TTC549 (cell line): ENCODE measurements around the gene HERC2.
"Not testable (repeated sequence)": the region's sequence is repeated elsewhere in the genome, so short reads cannot be mapped to it uniquely, and the experiment has no call there.

ENCODE experiments used
- FAIRE-seq: peaks from 2 replicates; lab custom pipeline; 2012; peaks lifted over from hg19 to GRCh38; lab: Jason Lieb, UNC

HERC2 gene

GRCh38 chr15:28181366-28181765 is 140.6 kb downstream of the HERC2 start:
- no peak for FAIRE-seq

- no peak for FAIRE-seq
Observed at GRCh38 chr15:28179270-28179669, 142.7 kb downstream of the HERC2 start.

DNA sequence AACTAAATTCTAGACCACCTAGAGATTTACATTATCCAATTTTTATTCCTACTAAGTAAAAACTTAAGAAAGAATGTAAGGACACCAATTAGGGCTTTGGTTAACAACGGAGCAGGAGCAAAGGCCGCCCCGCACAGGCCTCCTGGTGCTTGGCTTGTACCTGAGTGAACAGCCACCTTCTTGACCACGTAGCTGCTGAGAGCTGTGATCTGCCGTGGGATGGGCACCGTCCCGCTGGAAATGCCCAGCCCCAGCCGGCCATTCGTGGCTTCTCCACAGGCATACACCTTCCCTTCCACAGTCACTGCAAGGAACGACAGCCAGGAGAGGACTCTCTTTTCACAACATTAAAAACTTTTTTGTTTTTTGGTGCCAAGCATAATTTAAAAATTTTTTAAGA is 143.3 kb downstream of the HERC2 start:
- FAIRE-seq = no peak

DNA sequence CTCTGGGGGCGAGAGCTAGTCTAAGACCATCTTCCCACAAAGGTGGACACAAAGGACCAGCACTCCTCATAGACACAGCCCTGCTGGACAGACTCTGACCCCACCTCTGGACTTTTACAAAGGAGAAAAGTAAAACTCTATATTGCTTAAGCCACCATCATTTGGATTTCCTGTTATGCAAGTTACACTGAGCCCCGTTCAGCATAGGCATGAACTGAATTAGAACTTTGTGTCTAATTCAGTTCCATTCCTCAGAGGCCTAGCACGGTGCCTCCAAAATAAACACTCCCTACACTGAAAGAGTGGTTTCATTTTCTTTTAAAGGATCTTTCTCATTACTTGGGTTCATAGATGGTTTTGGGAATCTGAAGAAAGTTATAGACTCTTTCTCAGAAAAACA is 143.7 kb downstream of the HERC2 start:
- no peak for FAIRE-seq

DNA sequence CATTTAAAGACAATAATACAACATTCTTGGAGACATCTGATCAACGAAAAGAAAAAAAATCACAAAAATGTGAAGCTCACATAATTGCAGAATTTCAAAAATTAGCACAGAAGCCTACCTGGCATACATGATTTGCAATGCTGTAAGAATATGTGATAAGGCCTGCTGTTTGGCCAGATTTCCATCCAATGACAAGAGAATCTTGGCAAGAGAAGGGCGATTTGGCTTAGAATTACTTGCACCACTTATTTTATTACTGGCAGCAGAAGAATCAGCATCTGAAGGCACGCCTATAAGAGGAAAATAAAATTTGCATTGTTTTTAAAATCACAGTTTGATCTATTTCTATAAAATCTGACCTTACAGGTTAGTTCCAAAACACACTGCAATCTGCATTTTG is 152.6 kb downstream of the HERC2 start:
- no peak for FAIRE-seq

GRCh38 chr15:28168405-28169121 is 153.4 kb downstream of the HERC2 start:
- FAIRE-seq = not testable (repeated sequence)

GRCh38 chr15:28167042-28167441 is 154.9 kb downstream of the HERC2 start:
- no peak for FAIRE-seq

GRCh38 chr15:28165791-28166190 is 156.2 kb downstream of the HERC2 start:
- no peak for FAIRE-seq

- no peak for FAIRE-seq
Observed at GRCh38 chr15:28164876-28165275, 157.1 kb downstream of the HERC2 start.

- no peak for FAIRE-seq
Observed at GRCh38 chr15:28154283-28154682, 167.7 kb downstream of the HERC2 start.

GRCh38 chr15:28153492-28154119 is 168.4 kb downstream of the HERC2 start:
- FAIRE-seq = no peak

GRCh38 chr15:28152538-28152923 is 169.4 kb downstream of the HERC2 start:
- FAIRE-seq = not testable (repeated sequence)

DNA sequence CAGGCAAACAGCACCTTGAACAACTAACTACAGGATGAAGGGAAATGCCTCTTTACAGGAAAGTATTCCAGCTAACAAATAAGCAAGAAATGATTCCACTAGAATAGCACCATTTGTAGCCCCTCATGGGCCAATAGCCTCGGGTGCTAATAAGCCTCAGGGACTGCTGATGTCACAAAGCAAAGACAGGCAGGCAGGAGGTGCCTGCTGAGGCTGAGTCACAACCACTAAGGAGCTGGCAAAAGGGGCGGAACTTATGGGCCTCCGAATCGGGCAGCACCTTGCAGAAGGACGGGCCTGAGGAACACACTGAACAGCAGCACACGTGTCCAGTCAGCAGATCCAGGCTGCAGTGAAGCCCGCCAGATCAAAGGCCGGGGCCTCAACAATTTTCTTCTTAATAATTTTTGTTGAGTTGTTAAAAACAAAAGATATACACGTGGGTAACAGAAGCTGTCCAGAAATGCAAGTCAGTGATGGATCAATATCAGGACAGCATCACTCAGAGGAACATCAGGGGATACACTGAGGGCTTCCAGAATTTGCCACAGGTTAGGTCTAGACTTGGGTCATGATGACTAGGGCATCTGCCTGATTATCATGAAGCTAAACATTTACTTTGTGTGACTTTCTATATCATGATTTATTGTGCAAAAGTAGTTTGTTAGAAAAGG is 170.0 kb downstream of the HERC2 start:
- not testable (repeated sequence) for FAIRE-seq

DNA sequence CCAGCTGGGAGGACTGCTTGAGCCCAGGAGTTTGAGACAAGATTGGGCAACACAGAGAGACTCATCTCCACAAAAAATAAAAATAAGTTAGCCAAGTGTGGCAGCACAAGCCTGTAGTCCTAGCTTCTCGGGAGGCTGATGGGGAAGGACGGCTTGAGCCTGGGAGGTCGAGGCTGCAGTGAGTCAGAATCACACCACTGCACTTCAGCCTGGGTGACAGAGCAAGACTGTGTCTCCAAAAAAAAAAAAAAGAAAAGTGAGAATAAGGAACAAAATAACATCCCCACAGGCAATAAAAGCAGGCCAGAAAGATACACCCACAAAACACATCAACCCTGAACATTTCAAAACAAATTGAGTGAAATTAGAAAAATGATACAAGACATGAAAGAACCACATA is 174.2 kb downstream of the HERC2 start:
- no peak for FAIRE-seq

DNA sequence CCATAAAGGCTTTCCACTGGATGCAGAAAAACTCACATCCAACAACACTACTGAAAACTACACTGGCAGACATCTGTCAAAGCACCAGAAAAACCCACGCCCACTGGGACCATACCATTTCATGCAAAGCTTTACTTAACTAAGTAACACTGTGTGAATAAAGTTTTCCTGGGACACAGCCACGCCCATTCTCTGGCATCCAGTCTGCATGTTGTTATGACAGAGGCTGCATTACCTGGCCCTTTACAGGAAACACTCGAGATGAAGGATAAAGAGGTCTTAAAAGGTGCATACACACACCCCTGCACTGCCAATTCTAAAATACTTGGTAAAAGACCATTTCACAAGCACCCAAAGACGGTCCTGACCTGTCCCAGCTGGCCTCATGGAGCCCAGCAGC is 176.6 kb downstream of the HERC2 start:
- FAIRE-seq = not testable (repeated sequence)

- FAIRE-seq = no peak
Observed at GRCh38 chr15:28140062-28140461, 181.9 kb downstream of the HERC2 start.

DNA sequence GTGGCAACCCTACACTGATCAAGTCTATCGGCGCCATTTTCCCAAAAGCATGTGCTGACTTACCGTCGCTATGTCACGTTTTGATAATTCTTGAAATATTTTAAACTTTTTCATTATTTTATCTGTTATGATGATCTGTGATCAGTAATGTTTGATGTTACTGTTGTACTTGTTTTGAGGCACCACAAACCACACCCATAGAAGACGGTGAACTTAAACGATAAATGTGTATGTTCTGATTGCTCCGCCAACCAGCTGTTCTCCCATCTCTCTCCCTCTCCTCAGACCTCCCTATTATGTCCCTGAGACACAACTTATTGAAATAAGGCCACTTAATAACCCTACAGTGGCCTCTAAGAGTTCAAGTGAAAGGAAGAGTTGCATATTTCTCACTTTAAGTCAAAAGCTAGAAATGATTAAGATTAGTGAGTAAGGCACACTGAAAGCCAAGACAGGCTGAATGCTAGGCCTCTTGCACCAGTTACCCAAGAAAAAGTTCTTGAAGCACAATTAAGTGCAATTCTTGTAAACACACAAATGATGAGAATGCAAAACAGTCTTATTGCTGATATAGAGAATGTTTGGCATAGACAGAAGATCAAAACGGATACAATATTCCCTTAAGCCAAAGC is 184.5 kb downstream of the HERC2 start:
- not testable (repeated sequence) for FAIRE-seq

DNA sequence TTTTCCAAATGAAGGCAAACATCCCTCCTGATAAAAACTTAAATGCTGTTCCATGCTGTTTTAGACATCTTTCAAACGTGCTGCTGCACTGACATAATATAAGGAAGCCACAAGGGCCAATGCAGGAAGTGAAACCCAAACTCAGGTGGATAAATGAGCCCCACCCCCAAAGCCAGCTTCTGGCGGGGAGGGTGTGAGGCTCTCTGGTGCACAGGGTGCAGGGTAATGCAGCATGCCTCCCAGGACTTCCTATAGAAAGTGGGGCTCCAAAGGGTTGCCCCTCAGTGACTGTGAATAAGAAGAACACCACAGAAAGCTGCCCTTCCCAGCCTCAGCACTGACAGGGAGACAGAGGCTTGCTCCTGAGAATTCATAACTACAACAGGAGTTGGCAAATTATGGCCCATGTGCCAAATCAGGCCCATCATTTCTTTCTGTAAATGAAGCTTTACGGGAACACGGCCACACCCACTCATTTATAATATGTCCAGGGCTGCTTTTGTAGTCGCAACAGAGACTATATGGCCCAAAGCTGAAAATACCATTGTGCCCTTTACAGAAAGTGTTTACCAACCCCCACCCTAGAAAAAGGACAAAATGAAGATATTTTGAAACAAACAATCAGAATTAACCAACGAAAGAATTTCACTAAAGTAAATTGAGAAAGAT is 185.6 kb downstream of the HERC2 start:
- FAIRE-seq = not testable (repeated sequence)

DNA sequence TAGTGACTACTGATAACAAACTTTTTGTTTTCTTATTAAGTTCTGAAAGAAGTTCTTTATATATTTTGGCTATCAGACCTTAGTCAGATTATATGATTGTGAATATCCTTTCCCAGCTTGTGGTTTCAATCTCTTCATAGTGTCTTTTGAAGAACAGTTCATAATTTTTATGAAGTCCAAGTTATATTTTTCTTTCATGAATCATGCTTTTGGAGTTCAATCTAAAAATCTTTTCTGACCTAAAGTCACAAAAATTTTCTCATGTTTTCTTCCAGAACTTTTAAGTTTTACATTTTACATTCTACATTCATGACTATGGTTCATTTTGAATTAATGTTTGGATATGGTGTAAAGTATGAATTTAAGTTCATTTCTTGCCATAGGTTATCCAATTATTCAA is 188.7 kb downstream of the HERC2 start:
- FAIRE-seq = no peak

- FAIRE-seq = no peak
Observed at GRCh38 chr15:28132524-28133275, 189.3 kb downstream of the HERC2 start.

DNA sequence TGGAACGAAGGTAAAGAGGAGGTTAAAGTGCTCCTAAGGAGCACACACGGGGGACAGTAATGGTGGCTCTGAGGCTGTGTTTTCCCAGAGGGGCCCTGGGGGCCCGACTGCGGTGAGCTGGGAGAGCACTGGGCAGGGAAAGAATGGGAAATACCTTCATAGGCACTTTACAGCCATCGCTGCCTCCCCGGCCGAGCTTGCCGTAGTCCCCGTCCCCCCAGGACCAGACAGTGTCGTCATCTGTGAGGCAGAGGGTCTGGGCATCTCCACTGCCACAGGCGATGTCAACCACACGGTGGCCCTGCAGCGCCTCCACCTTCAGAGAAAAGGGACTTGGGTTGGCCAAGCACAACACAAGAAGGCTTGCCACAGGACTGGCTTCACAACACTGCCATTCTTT is 190.0 kb downstream of the HERC2 start:
- no peak for FAIRE-seq

DNA sequence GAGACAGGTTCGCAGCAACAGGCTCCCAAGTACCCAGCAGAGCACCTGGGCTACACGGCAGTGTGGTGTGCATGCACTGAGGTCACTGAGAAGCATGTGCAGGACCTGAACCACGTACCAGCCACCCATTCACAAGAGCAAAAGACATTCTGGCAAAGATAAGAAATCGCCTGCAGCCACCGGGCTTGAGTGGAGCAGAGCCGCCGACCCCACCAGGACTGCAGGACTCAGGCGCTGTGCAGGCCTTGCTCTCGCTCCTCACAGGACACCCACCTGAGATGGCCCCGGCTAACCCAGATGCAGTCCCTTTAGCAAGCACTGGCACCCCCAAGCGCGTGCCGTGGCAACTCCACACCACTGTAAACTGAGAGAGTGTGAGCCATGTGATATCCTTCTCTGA is 190.6 kb downstream of the HERC2 start:
- no peak for FAIRE-seq
